NCI-H345 (cell line): ENCODE data around the gene MTIF3.
A peak's percentile ranks its signal among the peaks of the same experiment; 100 is the strongest.

Experiments
- DNase-seq: peaks from one replicate; lab custom pipeline; 2025; lab: John Stamatoyannopoulos, UW

The MTIF3 gene, protein sequence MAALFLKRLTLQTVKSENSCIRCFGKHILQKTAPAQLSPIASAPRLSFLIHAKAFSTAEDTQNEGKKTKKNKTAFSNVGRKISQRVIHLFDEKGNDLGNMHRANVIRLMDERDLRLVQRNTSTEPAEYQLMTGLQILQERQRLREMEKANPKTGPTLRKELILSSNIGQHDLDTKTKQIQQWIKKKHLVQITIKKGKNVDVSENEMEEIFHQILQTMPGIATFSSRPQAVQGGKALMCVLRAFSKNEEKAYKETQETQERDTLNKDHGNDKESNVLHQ

DNA sequence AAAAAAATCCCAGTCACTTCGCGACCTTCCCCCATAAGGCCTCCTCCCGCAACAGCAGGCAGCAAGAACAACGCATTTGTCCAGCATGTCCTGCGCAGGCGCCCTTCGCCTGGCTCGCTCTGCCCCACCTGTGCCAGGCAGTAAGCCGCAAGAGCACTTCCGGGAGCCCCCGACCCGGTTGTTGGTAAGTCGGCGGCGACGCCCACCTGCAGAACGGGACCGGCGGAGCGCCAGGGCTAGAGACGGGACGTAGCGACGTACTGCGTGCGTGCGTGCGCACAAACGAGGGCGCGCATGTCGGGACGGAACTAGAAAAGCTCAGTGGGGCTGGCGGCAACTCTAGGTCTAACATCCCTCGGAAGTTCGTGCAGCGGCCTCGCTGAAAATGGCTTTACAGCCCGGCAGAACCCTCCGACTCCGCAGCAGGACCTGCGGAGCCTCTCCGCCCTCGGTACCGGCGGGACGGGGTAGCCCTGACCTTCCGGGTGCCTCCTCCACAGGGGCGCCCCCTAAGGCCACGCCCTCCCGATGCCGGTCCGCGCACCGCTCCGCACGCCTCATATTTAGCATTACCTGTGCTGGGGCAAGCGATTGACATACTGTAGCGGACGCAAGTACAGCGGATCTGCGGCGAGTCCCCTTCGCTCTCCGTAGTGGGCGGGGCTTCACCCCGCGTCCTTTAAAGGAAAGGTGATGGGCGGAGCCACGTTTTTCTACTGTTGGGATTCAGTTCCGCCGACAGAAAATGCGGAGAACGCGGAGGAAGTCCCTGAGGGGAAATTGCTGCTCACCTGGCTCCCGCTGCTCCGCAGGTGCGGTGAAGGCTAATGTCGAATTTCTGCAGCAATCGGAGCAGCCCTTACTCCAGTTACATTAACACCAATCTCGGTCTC is at the start of gene MTIF3:
Gene MTIF3, minus strand, starts transcription at position 629 of the 893 bp plus-strand sequence. CDS start 10,116 bp downstream, outside the sequence.
- peak; percentile 94 for DNase-seq

GRCh38 chr13:27497563-27498230 is 47.3 kb upstream of the MTIF3 start:
- no peak for DNase-seq

- DNase-seq = no peak
Observed at GRCh38 chr13:27496536-27497273, 46.3 kb upstream of the MTIF3 start.

DNA sequence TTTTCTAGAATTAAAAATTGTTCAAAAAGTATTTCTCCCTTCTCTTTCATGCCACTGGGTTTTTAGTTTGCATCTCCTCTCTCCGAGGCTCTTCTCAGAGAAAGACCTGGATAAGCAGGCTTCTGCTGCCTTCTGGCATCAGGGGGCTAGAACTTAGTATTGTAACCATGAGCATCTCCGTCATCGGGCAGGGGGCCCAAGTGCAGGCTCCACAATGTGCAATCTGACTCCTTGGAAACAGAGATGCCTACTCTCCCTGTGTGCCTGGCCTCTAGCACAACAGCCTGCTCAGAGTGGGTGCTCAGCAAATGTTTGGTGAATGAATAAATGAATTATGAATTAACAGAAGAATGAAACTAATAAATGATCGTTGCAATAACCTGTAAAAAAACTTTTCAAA is 45.6 kb upstream of the MTIF3 start:
- no peak for DNase-seq

- no peak for DNase-seq
Observed at GRCh38 chr13:27495551-27495950, 45.2 kb upstream of the MTIF3 start.

DNA sequence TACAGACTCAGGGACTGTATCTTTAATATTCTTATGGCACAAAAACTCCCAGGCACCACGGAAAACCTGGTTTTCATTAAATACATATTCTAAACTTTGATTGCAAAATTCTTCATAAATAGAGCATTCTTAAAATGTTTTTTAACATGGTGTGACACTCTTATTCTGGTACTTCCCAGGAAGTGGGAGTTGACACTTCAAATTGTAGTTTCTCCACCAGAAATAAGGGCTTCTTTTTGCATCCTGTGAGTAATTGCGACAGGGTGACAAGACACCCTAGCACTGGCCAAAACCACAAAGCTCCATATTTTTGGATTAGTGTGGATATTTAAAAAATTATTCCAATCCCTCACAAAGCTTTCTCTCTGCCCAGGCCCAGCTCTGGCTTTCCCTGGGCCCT is 43.6 kb upstream of the MTIF3 start:
- DNase-seq = no peak

- no peak for DNase-seq
Observed at GRCh38 chr13:27489456-27489855, 39.1 kb upstream of the MTIF3 start.

DNA sequence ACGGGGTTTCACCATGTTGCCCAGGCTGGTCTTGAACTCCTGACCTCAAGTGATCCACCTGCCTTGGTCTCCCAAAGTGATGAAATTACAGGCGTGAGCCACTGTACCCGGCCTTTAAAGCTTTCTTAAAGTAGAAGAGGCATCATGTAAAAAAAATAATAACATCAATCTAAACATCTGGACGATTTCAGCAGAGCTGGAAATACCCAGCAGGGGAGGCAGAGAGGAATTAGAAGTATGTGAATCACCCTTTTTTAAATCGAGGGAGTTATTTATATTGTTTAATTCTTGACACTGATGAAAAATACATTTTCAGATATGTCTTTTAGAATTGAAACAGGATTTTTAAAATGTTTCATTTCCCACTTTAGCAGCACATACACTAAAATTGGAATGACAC is 37.4 kb upstream of the MTIF3 start:
- DNase-seq = no peak

DNA sequence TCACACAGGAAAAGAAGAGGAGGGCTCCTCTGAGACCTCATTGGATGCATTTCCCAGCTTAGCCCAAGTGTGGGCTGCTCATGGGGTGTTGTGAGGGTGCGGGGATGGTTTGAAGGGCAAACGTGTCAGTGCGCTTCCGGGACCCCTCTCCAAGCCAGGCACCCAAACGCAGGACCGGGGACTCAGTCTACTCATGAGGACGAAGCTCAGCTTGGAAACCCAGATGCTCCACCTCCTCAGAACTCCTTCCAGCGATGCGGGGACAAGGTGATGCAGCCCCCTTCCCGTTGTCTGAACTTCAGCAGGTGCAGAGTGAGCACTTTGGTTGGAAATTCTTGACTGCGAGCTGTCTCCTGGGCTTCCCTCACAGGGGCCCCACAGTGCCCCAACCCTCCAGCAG is 33.1 kb upstream of the MTIF3 start:
- DNase-seq = no peak

DNA sequence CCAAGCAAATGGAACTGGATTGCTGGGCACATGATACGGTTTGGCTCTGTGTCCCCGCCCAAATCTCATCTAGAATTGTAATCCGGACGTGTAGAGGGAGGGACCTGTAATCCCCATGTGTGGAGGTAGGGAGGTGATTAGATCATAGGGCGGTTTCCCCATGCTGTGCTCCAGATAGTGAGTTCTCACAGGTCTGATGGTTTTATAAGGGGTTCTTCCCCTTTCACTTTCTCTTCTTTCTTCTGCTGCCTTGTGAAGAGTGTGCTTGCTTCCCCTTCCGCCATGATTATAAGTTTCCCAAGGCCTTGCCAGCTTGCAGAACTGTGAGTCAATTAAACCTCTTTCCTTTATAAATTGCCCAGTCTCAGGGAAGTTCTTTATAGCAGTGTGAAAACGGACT is 32.6 kb upstream of the MTIF3 start:
- DNase-seq = no peak

- DNase-seq = peak; percentile 37
Observed at GRCh38 chr13:27481766-27482165, 31.4 kb upstream of the MTIF3 start.

- no peak for DNase-seq
Observed at GRCh38 chr13:27476943-27477703, 26.8 kb upstream of the MTIF3 start.

DNA sequence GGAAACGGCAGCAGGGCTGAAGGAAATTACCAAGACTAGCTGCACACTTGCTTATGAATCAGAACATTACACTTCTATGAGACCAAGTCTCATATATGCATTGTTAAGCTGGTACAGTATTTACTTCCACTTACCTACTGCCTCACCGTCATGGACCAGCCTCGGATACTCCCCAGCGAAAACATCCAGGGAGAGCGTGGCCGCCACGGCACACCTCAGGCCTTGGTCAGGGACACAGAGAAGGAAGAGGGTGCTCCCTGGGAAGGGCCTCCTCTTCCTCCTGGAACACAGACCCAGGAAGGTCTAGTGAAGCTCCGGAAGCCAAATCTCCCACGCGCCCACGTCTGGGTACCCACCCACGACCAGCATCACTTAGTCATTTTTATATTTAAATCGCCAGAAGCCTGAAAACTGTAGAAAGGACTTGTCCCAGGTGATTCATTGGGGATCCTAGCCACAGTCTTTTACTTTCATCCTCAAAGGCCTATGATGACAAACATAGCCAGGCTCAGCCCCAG is 24.4 kb upstream of the MTIF3 start:
- no peak for DNase-seq

GRCh38 chr13:27472941-27473340 is 22.6 kb upstream of the MTIF3 start:
- no peak for DNase-seq

- DNase-seq = no peak
Observed at GRCh38 chr13:27472441-27472840, 22.1 kb upstream of the MTIF3 start.

GRCh38 chr13:27470075-27470820 is 19.9 kb upstream of the MTIF3 start:
- DNase-seq = no peak

GRCh38 chr13:27466513-27466912 is 16.1 kb upstream of the MTIF3 start:
- no peak for DNase-seq

GRCh38 chr13:27465611-27466010 is 15.2 kb upstream of the MTIF3 start:
- DNase-seq = no peak

DNA sequence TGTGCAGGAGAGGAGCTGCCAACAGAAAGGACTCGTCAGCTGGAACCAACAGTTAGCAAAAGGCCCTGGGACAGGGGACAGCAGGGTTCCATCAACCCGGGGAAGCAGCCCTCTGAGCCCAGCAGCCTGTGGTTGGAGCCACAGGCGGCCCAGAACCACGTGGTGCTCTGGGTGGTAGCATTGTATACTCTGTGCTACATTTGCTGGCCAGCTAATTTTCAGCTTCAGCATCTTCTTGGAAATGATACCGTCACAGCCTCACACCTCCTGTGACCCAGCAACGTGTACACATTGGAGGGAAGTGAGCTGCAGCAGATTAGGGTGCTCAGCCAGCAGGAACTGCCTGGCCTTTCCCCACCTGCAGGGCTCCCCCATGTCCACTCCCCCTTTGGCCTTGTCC is 13.1 kb upstream of the MTIF3 start:
- no peak for DNase-seq

DNA sequence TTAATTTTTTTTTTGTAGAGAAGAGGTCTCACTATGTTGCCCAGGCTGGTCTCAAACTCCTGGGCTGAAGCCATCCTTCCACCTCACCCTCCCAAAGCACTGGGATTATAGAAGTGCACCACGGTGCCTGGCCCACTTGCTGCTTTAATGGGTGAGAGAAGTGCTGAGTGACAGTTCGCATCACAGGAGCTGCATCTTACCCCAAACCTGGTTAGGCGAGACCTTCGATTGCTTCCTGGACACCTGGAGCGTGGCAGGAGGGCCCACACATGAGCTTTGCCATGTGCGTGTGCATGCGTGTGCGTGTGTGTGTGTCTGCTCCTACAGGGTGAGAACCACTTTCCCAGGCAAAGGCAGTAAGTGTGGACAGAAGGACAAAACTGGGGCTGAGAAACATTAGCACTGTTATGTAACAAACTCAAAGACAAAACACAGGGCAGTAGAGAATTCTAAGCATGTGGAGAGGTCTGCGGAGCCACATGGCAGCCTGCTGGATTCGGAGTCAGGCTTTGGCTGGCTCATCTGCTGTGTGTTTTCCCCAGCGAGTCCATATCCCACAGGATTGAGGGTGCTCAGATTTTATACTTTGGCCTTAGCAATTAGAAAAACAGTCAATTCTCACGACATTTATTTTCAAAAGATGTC is 11.7 kb upstream of the MTIF3 start:
- no peak for DNase-seq
